Mucosa of stomach (tissue), 1 donor: Measurements from ENCODE around the gene MFGE8.

Experiments
- H3K27me3 ChIP-seq: one replicate; pipeline ENCODE4 v1.7.0; 2013; ENCODE audit warnings: mild to moderate bottlenecking, low read length; ENCODE audit not compliant: control insufficient read depth, insufficient read depth
- H3K36me3 ChIP-seq: one replicate; pipeline ENCODE4 v1.7.0; 2013; ENCODE audit warnings: low read length; ENCODE audit not compliant: control insufficient read depth, insufficient read depth
- H3K4me1 ChIP-seq: one replicate; pipeline ENCODE4 v1.7.0; 2013; ENCODE audit warnings: mild to moderate bottlenecking, low read length; ENCODE audit not compliant: control insufficient read depth, insufficient read depth
- H3K4me3 ChIP-seq: one replicate; pipeline ENCODE4 v1.7.0; 2013; ENCODE audit warnings: low read length
- H3K9ac ChIP-seq: one replicate; pipeline ENCODE4 v1.7.0; 2013; ENCODE audit warnings: mild to moderate bottlenecking, low read length, moderate library complexity
- H3K9me3 ChIP-seq: one replicate; pipeline ENCODE4 v1.7.0; 2013; ENCODE audit warnings: mild to moderate bottlenecking, low read length, moderate library complexity; ENCODE audit not compliant: control insufficient read depth
- donor health status: Pancreatic carcinoma.

Gene MFGE8

DNA sequence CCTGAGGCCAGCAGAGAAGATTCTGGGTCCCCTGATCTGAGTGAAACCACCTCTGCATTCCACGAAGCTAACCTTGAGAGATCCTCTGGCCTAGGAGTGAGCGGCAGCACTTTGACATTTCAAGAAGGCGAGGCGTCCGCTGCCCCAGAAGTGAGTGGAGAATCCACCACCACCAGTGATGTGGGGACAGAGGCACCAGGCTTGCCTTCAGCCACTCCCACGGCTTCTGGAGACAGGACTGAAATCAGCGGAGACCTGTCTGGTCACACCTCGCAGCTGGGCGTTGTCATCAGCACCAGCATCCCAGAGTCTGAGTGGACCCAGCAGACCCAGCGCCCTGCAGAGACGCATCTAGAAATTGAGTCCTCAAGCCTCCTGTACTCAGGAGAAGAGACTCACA, 54.2 kb downstream of the MFGE8 start:
- no peaks in the 10 kb centered on the region for H3K9me3 ChIP-seq
- no peaks in the 10 kb centered on the region for H3K27me3 ChIP-seq
- no peak overlapping the region for H3K4me3 ChIP-seq
- H3K4me1 ChIP-seq = no peaks in the 10 kb centered on the region
- no peaks in the 10 kb centered on the region for H3K36me3 ChIP-seq
- no peak overlapping the region for H3K9ac ChIP-seq

- H3K9ac ChIP-seq = no peak overlapping the region
- no peaks in the 10 kb centered on the region for H3K9me3 ChIP-seq
- no peaks in the 10 kb centered on the region for H3K36me3 ChIP-seq
- H3K27me3 ChIP-seq = no peaks in the 10 kb centered on the region
- H3K4me1 ChIP-seq = no peaks in the 10 kb centered on the region
- no peak overlapping the region for H3K4me3 ChIP-seq
Observed at GRCh38 chr15:88852476-88852875, 60.7 kb downstream of the MFGE8 start.

GRCh38 chr15:88849376-88850072, 63.7 kb downstream of the MFGE8 start:
- Histone ChIP-seq H3K9me3 (no peaks in the 10 kb centered on the region), H3K27me3 (no peaks in the 10 kb centered on the region), H3K9ac (no peak overlapping the region), H3K4me3 (no peak overlapping the region), H3K4me1 (no peaks in the 10 kb centered on the region), H3K36me3 (no peaks in the 10 kb centered on the region)
